Medulla oblongata (tissue), 1 donor: ENCODE results near the gene GATA3.

Experiments
- DNase-seq: peaks from one replicate; pipeline ENCODE4 v3.0.0-alpha.2; 2015; ENCODE audit errors: extremely low spot score

GATA3 gene

DNA sequence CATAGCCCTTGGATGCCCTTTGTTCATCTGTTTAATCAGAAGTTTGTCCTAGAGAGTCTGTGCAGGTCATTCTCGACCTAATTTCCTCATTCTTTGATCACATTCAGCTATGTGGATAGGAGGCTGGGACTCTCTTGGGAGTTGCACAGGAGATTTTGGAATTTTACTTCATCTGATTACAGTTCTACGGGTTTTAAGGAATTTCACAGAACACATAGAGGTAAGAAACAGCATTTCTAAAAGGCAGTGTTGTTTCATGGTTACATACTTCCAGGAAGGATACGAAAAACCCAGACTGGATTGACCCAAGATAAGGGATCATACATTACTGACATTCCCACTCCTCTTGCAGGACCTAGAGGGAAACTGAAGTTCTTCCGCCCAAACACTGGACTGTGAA lies 45.9 kb downstream of the GATA3 start:
- DNase-seq, result no peak

DNA sequence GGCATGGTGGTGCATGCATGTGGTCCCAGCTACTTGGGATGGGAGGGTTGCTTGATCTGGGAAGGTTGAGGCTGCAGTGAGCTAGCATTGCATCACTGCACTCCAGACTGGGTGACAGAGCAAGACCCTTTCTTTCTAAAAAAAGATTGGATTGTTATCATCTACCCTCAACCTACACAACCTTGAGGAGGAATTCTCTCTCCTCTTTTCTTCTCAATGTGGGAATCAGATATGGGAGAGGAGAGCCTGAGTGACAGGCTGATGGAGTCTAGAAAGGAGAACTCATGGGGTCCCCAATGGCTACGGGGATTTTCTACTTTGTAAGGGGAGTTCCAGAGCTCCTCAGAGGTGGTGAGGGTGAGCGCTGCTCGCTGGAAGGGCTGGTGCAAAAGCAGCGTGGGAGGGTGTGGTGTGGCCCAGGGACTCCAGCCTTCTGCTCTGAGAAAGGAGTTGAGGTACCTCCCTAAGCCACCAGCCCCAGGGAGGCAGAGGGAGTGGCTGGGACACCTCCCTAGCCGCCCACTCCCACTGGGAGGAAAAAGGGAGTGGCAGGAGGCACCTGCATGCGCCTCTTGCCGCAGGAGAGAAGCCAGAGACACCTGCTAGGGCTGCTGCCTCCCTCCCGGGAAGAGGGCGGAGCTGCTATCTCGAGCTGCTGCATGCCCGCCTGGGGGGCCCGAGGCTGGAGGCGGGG lies 48.4 kb downstream of the GATA3 start:
- no peak for DNase-seq

DNA sequence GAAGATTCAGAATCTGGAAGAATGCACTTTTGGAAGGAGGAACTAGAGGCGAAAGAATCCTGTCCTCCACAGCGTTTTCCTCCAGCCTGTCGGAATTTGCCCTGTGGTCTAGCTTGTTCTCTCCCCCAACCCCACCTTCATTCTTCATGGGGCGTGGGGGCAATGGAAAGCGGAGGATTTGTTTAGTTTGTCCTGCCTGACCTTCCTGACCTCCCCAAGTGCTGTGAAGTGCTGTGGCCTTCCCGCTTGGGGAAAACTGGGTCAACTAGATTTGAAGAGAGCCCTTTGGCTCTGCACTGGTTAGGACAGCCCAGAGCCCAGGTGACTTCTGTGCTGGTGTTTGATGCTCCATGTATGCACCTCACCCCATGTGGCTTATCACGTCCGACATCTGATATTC lies 49.1 kb downstream of the GATA3 start:
- DNase-seq, result no peak

DNA sequence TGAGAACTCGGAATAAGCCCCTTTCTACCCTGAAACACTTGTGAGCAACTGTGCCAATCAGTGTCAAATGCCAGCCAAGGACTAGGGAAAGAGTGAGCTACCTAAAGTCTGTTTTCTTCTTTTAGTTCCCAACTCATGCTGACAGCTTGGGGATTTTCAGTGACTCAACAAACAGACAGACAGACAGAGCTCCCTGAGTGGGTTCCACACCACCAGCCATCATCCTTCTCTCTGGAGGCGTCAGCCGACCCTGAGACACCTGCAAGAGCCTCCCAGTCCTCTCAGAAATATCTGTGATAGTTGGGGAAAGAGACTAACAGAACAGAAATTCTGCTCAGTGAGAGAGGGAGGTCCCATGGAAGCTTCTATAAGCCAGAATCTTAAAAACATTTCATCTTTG lies 49.5 kb downstream of the GATA3 start:
- no peak for DNase-seq

DNA sequence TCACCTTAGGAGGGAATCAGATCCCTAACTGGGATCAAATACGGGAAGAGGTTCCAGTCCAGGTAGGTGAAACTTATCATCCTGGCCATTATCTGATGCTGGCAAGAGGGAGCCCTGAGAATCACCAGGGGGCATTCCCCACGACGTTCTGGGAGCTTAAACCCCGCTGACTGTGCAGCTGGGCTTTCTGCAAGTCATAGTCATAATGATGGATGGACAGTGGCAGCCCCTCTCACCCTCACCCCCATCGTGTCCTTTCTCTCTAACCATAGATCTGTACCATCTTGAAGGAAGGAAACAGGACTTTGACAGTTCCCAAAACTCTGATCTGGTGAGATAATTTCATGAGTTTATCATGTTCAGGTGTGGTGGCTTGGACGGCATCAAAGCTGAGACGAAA lies 50.2 kb downstream of the GATA3 start:
- no peak for DNase-seq

DNA sequence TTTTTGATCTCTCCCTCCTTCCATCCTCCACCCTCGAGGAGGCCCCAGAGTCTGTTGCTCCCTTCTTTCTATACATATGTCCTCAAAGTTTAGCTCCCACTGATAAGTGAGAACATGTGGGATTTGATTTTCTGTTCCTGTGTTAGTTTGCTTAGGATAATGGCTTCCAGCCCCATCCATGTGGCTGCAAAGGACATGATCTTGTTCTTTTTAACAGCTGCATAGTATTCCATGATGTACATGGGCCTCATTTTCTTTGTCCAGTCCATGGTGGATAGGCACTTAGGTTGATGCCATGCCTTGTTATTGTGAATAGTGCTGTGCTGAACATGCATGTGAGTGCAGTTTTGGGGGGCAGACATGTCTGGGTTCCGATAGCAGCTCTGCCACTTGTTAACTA lies 51.4 kb downstream of the GATA3 start:
- DNase-seq, result no peak

DNA sequence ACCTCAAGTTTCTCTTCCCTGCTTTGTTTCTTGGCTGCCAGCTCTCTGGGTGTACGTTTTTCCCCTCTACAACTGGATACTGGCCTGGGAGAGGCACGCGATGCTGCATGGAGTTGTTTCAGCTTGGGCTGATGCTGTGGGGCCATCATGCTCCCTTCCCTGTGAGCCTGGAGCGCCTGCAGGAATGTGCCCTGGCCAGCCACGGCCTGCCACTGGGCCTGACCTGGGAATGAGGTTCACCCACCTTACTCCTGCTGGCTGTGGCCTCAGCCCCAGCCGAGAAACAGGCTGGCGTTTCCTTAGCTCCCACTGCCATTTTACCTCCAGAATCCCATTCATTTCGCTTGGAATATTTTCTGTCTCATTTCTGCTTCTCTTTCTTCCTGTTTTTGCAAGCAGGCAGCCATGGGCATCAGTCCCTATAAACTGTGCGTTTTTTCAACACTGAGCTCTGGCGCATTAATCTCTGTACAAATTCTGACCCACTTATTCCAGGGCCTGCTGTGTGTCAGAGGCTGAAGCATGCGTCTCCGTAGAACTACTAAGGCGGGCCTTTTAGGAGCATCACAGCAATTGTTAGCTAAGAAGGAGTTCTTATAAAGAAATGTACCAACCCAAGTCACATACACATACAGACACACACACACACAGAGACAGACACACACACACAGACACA lies 57.9 kb downstream of the GATA3 start:
- no peak for DNase-seq

DNA sequence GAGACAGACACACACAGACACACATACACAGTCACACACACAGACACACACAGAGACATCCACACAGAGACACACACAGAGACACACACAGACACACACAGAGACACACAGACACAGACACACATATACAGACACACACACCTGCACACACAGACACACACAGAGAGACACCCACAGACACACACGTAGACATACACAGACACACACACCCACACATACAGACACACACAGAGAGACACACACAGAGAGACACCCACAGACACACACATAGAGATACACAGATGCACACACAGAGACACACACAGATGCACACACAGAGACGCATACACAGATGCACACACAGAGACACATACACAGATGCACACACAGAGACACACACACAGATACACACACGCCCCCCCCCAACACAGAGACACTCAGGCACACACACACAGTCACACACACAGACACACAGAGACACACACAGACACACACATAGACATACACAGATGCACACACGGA lies 58.5 kb downstream of the GATA3 start:
- DNase-seq, result no peak

DNA sequence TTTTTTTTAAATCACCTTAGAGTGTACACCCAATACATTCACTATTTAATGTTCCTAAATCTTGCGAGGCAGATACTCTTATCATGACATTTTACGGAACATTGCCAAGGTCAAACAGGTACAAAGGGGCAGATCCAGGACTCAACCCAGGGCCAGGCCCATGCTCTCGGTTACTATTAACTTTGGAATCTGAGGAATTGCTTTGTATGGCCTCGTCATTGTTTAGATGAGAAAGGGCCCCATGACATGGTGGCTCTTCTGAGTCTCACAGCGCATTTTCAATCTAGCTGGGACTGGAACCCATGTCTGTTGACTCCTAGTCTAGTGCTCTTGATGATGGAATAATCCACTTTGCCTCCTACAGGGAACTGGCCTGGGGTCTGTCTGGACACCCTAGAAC lies 59.1 kb downstream of the GATA3 start:
- DNase-seq, result no peak

DNA sequence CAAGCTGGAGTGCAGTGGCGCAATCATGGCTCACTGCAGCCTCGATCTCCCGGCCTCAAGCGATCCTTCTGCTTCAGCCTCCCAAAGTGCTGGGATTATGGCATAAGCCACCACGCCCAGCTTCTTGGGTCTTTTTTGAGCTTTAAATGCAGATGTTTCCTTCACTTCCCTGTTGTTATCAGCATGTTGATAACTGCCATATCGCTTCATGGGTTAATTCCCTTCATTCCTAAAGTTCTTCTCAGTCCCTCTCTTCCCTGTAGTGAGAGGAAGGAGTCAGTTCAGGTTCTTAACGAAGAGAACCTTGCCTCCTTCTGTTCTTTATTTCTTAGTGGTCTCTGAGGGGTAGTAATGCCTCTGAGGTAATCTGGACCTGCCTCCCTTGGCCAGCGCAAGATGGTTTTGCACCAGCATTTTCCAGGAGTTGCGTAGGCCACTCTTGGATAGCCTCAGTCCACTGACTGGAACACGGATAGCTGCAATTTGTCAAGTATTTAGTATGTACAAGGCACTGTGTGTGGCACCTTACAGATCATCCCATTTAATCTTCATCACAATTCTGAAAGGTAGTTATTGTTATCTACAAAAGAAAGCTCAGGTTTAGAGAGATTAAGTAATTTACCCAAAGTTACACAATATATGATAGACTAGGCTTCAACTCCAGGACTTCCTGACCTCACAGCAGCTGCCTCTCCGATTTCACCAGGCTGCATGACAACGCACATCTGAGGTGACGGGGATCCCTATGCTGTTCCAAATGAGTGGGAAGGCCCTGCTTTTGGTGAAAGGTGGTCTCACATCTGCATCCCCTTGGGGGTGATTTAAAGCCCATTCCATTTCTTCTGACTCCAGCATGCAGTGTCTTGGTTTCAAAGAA lies 60.5 kb downstream of the GATA3 start:
- no peak for DNase-seq

DNA sequence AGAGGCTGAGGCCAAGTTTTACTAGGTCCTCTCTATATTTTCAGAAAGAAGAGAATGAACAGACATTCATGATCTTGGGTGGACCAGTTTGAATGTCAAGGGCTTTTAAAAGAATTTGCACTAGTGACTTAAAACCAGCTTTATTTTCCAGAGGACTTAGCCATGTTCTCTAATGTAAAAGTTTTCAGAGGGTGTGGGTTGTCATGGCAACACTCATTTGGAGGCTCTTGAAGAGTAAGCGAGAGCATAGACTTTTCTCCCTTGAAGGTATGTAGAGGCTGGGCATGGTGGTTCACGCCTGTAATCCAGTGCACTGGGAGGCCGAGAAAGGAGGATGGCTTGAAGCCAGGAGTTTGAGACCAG lies 61.1 kb downstream of the GATA3 start:
- no peak for DNase-seq

DNA sequence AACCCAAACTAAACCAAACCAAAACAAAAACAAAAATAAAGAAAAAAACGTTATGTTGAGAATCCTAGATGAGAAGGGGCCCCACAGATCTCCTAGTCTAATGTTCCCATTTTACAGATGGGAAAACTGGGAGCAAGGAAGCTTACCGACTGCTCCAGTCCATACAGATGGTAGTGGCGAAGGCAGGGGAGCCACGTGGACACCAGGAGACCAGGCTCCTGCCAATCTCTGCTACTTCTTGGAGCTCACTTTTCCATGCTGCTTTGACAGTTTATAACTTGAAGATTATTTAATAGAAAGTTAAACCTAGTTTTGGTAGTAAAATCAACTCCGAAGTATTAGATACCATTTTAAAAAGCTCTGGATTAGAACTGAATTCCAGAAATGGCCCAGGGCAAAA lies 62.0 kb downstream of the GATA3 start:
- no peak for DNase-seq

DNA sequence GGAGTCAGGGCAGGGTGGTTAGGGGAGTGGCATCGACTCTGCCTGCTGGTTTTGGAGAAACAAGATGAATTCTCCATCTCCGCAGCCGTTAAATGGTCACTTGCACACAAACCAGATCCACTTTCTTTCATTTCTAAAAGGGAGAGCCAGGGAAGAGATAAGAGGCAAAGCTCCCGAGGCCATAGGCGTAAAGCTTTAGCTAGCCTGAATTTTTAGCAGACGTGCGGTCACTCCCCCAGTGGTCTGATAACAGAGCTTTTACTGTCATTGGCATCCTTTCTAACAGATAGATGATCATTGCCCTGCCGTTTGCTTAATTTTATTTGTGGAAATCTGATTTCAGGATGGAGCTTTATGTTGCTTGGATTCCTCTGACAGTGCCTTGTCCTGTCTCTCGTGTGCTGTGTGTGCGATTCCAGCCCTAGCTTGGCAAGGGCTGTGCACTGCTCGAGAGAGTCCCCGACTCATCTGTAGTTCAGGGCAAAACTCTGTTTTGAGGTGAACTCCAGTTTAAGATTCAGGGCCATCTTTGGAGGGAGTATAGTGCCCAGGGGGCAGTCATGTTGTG lies 62.5 kb downstream of the GATA3 start:
- no peak for DNase-seq

DNA sequence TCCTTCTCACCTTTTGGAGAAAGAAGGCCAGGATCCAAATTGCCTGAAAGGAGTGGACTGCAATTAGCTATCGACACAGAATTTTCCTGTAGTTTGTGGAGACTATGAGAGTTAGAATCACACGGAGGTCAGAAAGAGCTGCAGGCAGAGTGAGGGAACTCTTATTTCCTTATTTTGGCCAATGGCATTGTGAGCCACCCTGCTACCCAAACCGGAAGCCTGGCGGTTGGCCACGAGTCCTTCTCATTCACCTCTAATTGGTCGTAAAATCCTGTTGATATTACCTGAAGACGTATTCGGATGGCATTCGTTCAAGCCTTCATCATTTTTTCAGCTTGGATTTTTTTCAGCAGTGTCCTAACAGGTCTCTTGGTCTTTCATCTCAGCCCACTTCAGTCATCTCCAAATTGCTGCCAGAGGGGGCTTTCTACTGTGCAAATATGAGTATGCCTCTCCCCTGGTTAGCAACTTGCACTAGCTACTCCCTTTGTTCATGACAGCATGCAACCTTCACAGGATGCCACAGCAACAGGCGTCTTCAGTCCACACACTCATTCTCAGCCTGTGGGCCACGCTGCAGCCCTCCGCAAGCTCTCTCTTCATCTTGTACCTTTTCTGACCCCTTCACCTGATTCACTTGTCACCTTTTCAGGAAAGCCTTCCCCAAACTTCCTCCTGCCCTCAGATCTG lies 66.9 kb downstream of the GATA3 start:
- no peak for DNase-seq

DNA sequence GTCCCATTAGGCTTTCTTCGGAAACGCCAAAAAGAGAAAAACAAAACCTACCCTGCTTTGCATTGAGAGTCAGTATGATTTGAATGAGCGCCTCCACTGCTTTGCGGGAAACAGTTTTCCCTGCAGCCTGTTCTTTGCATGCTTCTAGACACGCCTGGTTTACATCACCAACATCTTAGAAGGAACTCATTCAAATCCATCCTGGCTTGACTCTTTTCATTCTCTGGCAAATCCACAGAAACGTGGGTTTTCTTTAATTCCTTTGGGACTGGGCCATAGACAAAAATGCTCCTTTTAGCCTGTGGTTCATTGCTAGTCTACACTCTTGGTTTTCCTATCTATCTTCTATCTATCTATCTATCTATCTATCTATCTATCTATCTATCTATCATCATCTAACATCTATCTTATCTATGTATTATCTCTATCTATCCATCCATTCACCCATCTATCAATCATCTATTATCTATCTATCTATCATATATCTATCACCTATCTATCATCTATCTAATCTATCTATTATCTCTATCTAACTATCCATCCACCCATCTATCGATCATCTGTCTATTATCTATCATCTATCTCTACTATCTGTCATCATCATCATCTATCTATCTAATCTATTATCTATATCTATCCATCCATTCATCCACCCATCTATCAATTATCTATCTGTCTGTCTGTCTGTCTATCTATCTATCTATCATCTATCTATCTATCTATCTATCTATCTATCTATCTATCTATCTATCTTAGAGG lies 68.3 kb downstream of the GATA3 start:
- no peak for DNase-seq

DNA sequence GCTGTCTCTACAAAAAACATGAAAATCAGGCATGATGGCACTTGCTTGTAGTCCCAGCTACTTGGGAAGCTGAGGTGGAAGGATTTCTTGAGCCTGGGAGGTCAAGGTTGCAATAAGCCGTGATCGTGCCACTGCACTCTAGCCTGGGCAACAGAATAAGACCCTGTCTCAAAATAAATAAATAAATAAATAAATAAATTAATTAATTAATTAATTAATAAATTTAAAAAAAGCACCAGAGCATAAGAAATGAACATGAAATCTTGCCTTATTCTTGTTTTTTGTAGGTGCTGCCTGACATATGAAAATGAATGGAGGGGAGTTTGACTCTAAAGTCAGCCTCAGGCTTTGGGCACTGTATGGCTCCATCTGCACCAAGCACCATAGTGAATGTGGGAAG lies 69.9 kb downstream of the GATA3 start:
- no peak for DNase-seq
